HepG2 (cell line): ENCODE measurements around the gene MIDN. TPM values are rescaled to one million over a fixed set of nuclear protein-coding genes. Genes with fewer than 3 reads are reported as not detected.
A peak's percentile ranks its signal among the peaks of the same experiment; 100 is the strongest.

Experiments used
- ARNTL ChIP-seq: sonication (generic); formaldehyde crosslinking; IDR thresholded peaks from 2 replicates; pipeline ENCODE4 v1.4.0; 2020; ENCODE audit warnings: mild to moderate bottlenecking, missing genetic modification reagents
- EP300 ChIP-seq, 3 experiments: sonication (generic) in 1 of 3; formaldehyde crosslinking in 1 of 3; IDR thresholded peaks; 2 replicates each; pipeline versions ENCODE4 v1.5.1 to v1.6.1; 2011 to 2020; ENCODE audit warnings: low read depth in 2 of 3, low read length in 2 of 3, borderline replicate concordance in 1 of 3, improper control_type of control experiment in 1 of 3, mild to moderate bottlenecking in 1 of 3, missing genetic modification reagents in 1 of 3, moderate library complexity in 1 of 3
- NFAT5 ChIP-seq: sonication (generic); formaldehyde crosslinking; IDR thresholded peaks from 2 replicates; pipeline ENCODE4 v1.4.0; 2020; ENCODE audit warnings: missing genetic modification reagents
- NFYC ChIP-seq: IDR thresholded peaks from 2 replicates; pipeline ENCODE4 v1.6.1; 2016; ENCODE audit warnings: missing genetic modification reagents, missing compliant biosample characterization
- REXO4 ChIP-seq: sonication (generic); formaldehyde crosslinking; IDR thresholded peaks from 2 replicates; pipeline ENCODE4 v1.8.0; 2022; ENCODE audit warnings: missing genetic modification reagents, mild to moderate bottlenecking, borderline replicate concordance
- RFX1 ChIP-seq: fragments of 450-650 bp; IDR thresholded peaks from 2 replicates; pipeline ENCODE4 v1.6.1; 2017
- RFXAP ChIP-seq: sonication (generic); formaldehyde crosslinking; IDR thresholded peaks from 2 replicates; pipeline ENCODE4 v1.4.0; 2020; ENCODE audit warnings: missing genetic modification reagents, borderline replicate concordance
- TBX3 ChIP-seq: fragments of 450-650 bp; IDR thresholded peaks from 2 replicates; pipeline ENCODE4 v1.6.1; 2017; ENCODE audit warnings: antibody characterized with exemption, mild to moderate bottlenecking, inconsistent platforms, borderline replicate concordance
- ZBTB4 ChIP-seq: sonication (generic); formaldehyde crosslinking; IDR thresholded peaks from 2 replicates; pipeline ENCODE4 v1.4.0; 2020; ENCODE audit warnings: missing genetic modification reagents, mild to moderate bottlenecking, borderline replicate concordance
- ZNF367 ChIP-seq: sonication (generic); formaldehyde crosslinking; IDR thresholded peaks from 2 replicates; pipeline ENCODE4 v1.4.0; 2020; ENCODE audit warnings: missing genetic modification reagents, borderline replicate concordance
- ZNF746 ChIP-seq: sonication (generic); formaldehyde crosslinking; IDR thresholded peaks from 2 replicates; pipeline ENCODE4 v1.8.0; 2022; ENCODE audit warnings: mild to moderate bottlenecking, missing genetic modification reagents
- polyA plus RNA-seq, 8 experiments: library from polyadenylated mRNA; depleted of rRNA in 3 of 8; stranded (reverse) in 7 of 8; unstranded in 1 of 8; fragments of >200 nt; fragmentation: Illumina TruSeq in 4 of 8; extraction: Trizol in 4 of 8; gene quantifications; 2 replicates each; pipeline versions ENCODE4 v1.2.1 to v1.2.3, GENCODE V29; 2011 to 2016; ENCODE audit warnings: low read depth in 4 of 8, missing spikeins in 1 of 8, mixed read lengths in 1 of 8; ENCODE audit not compliant: insufficient read depth in 1 of 8
- total RNA-seq, 5 experiments: library from RNA; depleted of rRNA; stranded (reverse); fragments of >200 nt; fragmentation: Illumina TruSeq; extraction: Trizol; gene quantifications; 2 replicates each; pipeline ENCODE4 v1.2.3, GENCODE V29; 2016; ENCODE audit warnings: low read depth in 1 of 5
- TF ChIP-seq, protein P1 (sequence below): sonication (generic); formaldehyde crosslinking; conservative IDR thresholded peaks from 2 replicates; pipeline ENCODE4 v1.5.0; 2020; ENCODE audit warnings: missing genetic modification reagents
- TF ChIP-seq, protein P2 (sequence below): sonication (generic); formaldehyde crosslinking; IDR thresholded peaks from 2 replicates; pipeline ENCODE4 v1.5.0; 2020; ENCODE audit warnings: mild to moderate bottlenecking, missing genetic modification reagents, moderate library complexity
- TF ChIP-seq, protein P3 (sequence below): sonication (generic); formaldehyde crosslinking; IDR thresholded peaks from 2 replicates; pipeline ENCODE4 v1.9.0; 2021; ENCODE audit warnings: missing genetic modification reagents, borderline replicate concordance

Gene MIDN
- total and polyA plus RNA-seq, 2 of the 13 experiments (the other 11 are each of a cell fraction or from before 2014, with no cell fraction given) = 8.4 to 18.0 TPM

- TF ChIP-seq NFAT5 (CRISPR knock-in tag) (no peak), EP300 (IDR thresholded peaks at IDR 0.05; ENCODE audit: low read depth in 2 of 2, low read length in 2 of 2) (no peak), EP300 (CRISPR knock-in tag; IDR thresholded peaks at IDR 0.05; ENCODE audit: borderline replicate concordance) (no peak), ZNF746 (CRISPR knock-in tag) (peak; percentile 73), ZBTB4 (CRISPR knock-in tag) (no peak), REXO4 (no peak), NFYC (peak; percentile 83), TBX3 (no peak), ZNF367 (CRISPR knock-in tag) (no peak), ARNTL (CRISPR knock-in tag) (0 out of 2 replicates have a peak, but pooled peaks have one; percentile 49), RFXAP (CRISPR knock-in tag) (peak; percentile 25; the same call in 1 of the 2 replicates), RFX1 (no peak)
- TF ChIP-seq, protein P1, sequence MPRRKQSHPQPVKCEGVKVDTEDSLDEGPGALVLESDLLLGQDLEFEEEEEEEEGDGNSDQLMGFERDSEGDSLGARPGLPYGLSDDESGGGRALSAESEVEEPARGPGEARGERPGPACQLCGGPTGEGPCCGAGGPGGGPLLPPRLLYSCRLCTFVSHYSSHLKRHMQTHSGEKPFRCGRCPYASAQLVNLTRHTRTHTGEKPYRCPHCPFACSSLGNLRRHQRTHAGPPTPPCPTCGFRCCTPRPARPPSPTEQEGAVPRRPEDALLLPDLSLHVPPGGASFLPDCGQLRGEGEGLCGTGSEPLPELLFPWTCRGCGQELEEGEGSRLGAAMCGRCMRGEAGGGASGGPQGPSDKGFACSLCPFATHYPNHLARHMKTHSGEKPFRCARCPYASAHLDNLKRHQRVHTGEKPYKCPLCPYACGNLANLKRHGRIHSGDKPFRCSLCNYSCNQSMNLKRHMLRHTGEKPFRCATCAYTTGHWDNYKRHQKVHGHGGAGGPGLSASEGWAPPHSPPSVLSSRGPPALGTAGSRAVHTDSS (CRISPR knock-in tag) = no peak
- TF ChIP-seq, protein P2, sequence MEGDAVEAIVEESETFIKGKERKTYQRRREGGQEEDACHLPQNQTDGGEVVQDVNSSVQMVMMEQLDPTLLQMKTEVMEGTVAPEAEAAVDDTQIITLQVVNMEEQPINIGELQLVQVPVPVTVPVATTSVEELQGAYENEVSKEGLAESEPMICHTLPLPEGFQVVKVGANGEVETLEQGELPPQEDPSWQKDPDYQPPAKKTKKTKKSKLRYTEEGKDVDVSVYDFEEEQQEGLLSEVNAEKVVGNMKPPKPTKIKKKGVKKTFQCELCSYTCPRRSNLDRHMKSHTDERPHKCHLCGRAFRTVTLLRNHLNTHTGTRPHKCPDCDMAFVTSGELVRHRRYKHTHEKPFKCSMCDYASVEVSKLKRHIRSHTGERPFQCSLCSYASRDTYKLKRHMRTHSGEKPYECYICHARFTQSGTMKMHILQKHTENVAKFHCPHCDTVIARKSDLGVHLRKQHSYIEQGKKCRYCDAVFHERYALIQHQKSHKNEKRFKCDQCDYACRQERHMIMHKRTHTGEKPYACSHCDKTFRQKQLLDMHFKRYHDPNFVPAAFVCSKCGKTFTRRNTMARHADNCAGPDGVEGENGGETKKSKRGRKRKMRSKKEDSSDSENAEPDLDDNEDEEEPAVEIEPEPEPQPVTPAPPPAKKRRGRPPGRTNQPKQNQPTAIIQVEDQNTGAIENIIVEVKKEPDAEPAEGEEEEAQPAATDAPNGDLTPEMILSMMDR = no peak
- TF ChIP-seq, protein P3, sequence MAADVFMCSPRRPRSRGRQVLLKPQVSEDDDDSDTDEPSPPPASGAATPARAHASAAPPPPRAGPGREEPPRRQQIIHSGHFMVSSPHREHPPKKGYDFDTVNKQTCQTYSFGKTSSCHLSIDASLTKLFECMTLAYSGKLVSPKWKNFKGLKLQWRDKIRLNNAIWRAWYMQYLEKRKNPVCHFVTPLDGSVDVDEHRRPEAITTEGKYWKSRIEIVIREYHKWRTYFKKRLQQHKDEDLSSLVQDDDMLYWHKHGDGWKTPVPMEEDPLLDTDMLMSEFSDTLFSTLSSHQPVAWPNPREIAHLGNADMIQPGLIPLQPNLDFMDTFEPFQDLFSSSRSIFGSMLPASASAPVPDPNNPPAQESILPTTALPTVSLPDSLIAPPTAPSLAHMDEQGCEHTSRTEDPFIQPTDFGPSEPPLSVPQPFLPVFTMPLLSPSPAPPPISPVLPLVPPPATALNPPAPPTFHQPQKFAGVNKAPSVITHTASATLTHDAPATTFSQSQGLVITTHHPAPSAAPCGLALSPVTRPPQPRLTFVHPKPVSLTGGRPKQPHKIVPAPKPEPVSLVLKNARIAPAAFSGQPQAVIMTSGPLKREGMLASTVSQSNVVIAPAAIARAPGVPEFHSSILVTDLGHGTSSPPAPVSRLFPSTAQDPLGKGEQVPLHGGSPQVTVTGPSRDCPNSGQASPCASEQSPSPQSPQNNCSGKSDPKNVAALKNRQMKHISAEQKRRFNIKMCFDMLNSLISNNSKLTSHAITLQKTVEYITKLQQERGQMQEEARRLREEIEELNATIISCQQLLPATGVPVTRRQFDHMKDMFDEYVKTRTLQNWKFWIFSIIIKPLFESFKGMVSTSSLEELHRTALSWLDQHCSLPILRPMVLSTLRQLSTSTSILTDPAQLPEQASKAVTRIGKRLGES (CRISPR knock-in tag) = no peak
Measured at GRCh38 chr19:1269065-1269477, 20.7 kb downstream of the MIDN start, which contains the start of gene CIRBP (continued).
